H1 (cell line): ENCODE measurements around the gene FGFBP2. TPM values are rescaled to one million over a fixed set of nuclear protein-coding genes. Genes with fewer than 3 reads are reported as not detected.

Experiments used
- CTCF ChIA-PET: fragments of 300-600 bp; sonication (Branson Sonifier 250); formaldehyde crosslinking; loops from one replicate; lab custom pipeline; 2021; ENCODE audit not compliant: partially characterized antibody; lab: Charles Lee
- POLR2A ChIA-PET: fragments of 300-600 bp; sonication (Branson Sonifier 250); formaldehyde crosslinking; loops from one replicate; lab custom pipeline; 2021; ENCODE audit warnings: inconsistent platforms; ENCODE audit not compliant: partially characterized antibody; lab: Charles Lee
- DNase-seq, 2 experiments: peaks; one replicate each; pipeline versions ENCODE4 v3.0.0 to v3.0.0-alpha.2; 2010 to 2022; ENCODE audit warnings: low spot score in 2 of 2, low read depth in 1 of 2, mixed read lengths in 1 of 2
- FAIRE-seq: peaks from 2 replicates; lab custom pipeline; 2011; peaks lifted over from hg19 to GRCh38; lab: Jason Lieb, UNC
- H2AFZ ChIP-seq: 2 replicates; pipeline ENCODE4 v1.8.1; 2012; ENCODE audit warnings: low read length, inconsistent platforms
- H2AK5ac ChIP-seq: 2 replicates; pipeline ENCODE4 v1.6.1; 2013; ENCODE audit warnings: low read depth, low read length
- H2BK120ac ChIP-seq: replicated peaks from 2 replicates; pipeline ENCODE3; 2013; ENCODE audit warnings: low read depth, low read length, inconsistent platforms
- H2BK12ac ChIP-seq: 2 replicates; pipeline ENCODE4 v1.6.1; 2013; ENCODE audit warnings: low read depth, low read length
- H2BK15ac ChIP-seq: 2 replicates; pipeline ENCODE4 v1.6.1; 2013; ENCODE audit warnings: low read length
- H2BK20ac ChIP-seq: 2 replicates; pipeline ENCODE4 v1.6.1; 2013; ENCODE audit warnings: low read length
- H2BK5ac ChIP-seq: 2 replicates; pipeline ENCODE4 v1.6.1; 2013; ENCODE audit warnings: low read depth, low read length
- H3K14ac ChIP-seq: 2 replicates; pipeline ENCODE4 v1.6.1; 2013; ENCODE audit warnings: inconsistent platforms; ENCODE audit not compliant: insufficient read length
- H3K18ac ChIP-seq: 2 replicates; pipeline ENCODE4 v1.6.1; 2013; ENCODE audit warnings: low read length; ENCODE audit errors: extremely low read depth
- H3K23ac ChIP-seq: 2 replicates; pipeline ENCODE4 v1.6.1; 2013; ENCODE audit warnings: inconsistent platforms; ENCODE audit not compliant: insufficient read length
- H3K23me2 ChIP-seq: 2 replicates; pipeline ENCODE4 v1.6.1; 2013; ENCODE audit warnings: low read depth, low read length
- H3K27ac ChIP-seq: 2 replicates; pipeline ENCODE4 v1.6.1; 2011; ENCODE audit warnings: low read depth, low read length, inconsistent platforms
- H3K27me3 ChIP-seq, 4 experiments: replicated peaks in 1 of 4; 1 replicate in 1 of 4; 2 replicates in 3 of 4; pipeline versions ENCODE4 v1.6.1 to v1.8.1; 2011 to 2013; ENCODE audit warnings: low read length in 3 of 4, mild to moderate bottlenecking in 3 of 4, inconsistent platforms in 2 of 4, mixed read lengths in 2 of 4, moderate library complexity in 1 of 4; ENCODE audit not compliant: control insufficient read depth in 3 of 4, insufficient read depth in 3 of 4; ENCODE audit errors: extremely low read depth in 1 of 4
- H3K36me3 ChIP-seq, 4 experiments: 2 replicates each; pipeline versions ENCODE4 v1.6.1 to v1.8.1; 2011 to 2013; ENCODE audit warnings: mild to moderate bottlenecking in 4 of 4, low read length in 3 of 4, moderate library complexity in 2 of 4, control low read depth in 1 of 4, inconsistent platforms in 1 of 4; ENCODE audit not compliant: insufficient read depth in 4 of 4, control insufficient read depth in 2 of 4
- H3K4ac ChIP-seq: replicated peaks from 2 replicates; pipeline ENCODE3; 2013; ENCODE audit warnings: low read length, low read depth, mixed read lengths, inconsistent platforms; ENCODE audit not compliant: insufficient read length
- H3K4me1 ChIP-seq, 4 experiments: replicated peaks in 1 of 4; 1 replicate in 1 of 4; 2 replicates in 3 of 4; pipeline versions ENCODE4 v1.6.1 to v1.8.1; 2011 to 2013; ENCODE audit warnings: low read length in 3 of 4, inconsistent platforms in 2 of 4, mixed read lengths in 1 of 4; ENCODE audit not compliant: insufficient read depth in 4 of 4, control insufficient read depth in 3 of 4
- H3K4me2 ChIP-seq, 2 experiments: 2 replicates each; pipeline versions ENCODE4 v1.6.1 to v1.8.1; 2011 to 2013; ENCODE audit warnings: low read depth in 2 of 2, low read length in 2 of 2, control low read depth in 1 of 2, inconsistent platforms in 1 of 2, mild to moderate bottlenecking in 1 of 2; ENCODE audit not compliant: insufficient read depth in 1 of 2
- H3K4me3 ChIP-seq, 4 experiments: fragments of 200-600, 300-600 bp in 1 of 4; sonication (generic), shearing (Covaris generic), sonication (Bioruptor Twin) in 1 of 4; 2 replicates each; pipeline versions ENCODE4 v1.5.1 to v1.8.1; 2011 to 2016; ENCODE audit warnings: low read length in 4 of 4, low read depth in 3 of 4, control low read depth in 2 of 4, inconsistent platforms in 2 of 4, mild to moderate bottlenecking in 2 of 4, mixed read lengths in 1 of 4, moderate library complexity in 1 of 4; ENCODE audit not compliant: insufficient read depth in 2 of 4; ENCODE audit errors: extremely low read depth in 1 of 4
- H3K56ac ChIP-seq: replicated peaks from 2 replicates; pipeline ENCODE3; 2013; ENCODE audit warnings: low read depth, mild to moderate bottlenecking, mixed read lengths, low read length, inconsistent platforms; ENCODE audit not compliant: insufficient read length
- H3K79me1 ChIP-seq: 2 replicates; pipeline ENCODE4 v1.6.1; 2013; ENCODE audit warnings: low read depth, low read length, control low read depth
- H3K79me2 ChIP-seq, 2 experiments: 2 replicates each; pipeline versions ENCODE4 v1.6.1 to v1.8.1; 2012 to 2013; ENCODE audit warnings: low read length in 2 of 2, mild to moderate bottlenecking in 2 of 2, inconsistent platforms in 1 of 2; ENCODE audit not compliant: insufficient read depth in 2 of 2, control insufficient read depth in 1 of 2
- H3K9ac ChIP-seq, 4 experiments: replicated peaks in 1 of 4; 1 replicate in 1 of 4; 2 replicates in 3 of 4; pipeline versions ENCODE4 v1.6.1 to v1.8.1; 2011 to 2013; ENCODE audit warnings: low read depth in 3 of 4, low read length in 3 of 4, control low read depth in 2 of 4, mild to moderate bottlenecking in 2 of 4, moderate library complexity in 2 of 4, inconsistent platforms in 1 of 4; ENCODE audit errors: extremely low read depth in 1 of 4
- H3K9me3 ChIP-seq, 2 experiments: 2 replicates each; pipeline versions ENCODE4 v1.6.1 to v1.8.1; 2012 to 2013; ENCODE audit warnings: mild to moderate bottlenecking in 2 of 2, moderate library complexity in 2 of 2, control low read depth in 1 of 2, inconsistent platforms in 1 of 2, low read depth in 1 of 2, low read length in 1 of 2, mixed read lengths in 1 of 2; ENCODE audit not compliant: insufficient read depth in 2 of 2
- H4K20me1 ChIP-seq, 2 experiments: replicated peaks in 1 of 2; 2 replicates each; pipeline versions ENCODE3 to v1.8.1; 2011 to 2013; ENCODE audit warnings: inconsistent platforms in 2 of 2, low read length in 2 of 2, mild to moderate bottlenecking in 1 of 2; ENCODE audit not compliant: insufficient read depth in 2 of 2, control insufficient read depth in 1 of 2
- H4K5ac ChIP-seq: 2 replicates; pipeline ENCODE4 v1.6.1; 2013; ENCODE audit warnings: low read length, low read depth, mixed read lengths, inconsistent platforms; ENCODE audit not compliant: insufficient read length
- H4K8ac ChIP-seq: 2 replicates; pipeline ENCODE4 v1.8.0; 2013; ENCODE audit warnings: mild to moderate bottlenecking, moderate library complexity, low read length, inconsistent platforms; ENCODE audit not compliant: insufficient read depth; ENCODE audit errors: extremely low read depth
- H4K91ac ChIP-seq: replicated peaks from 2 replicates; pipeline ENCODE3; 2013; ENCODE audit warnings: low read length, mixed read lengths, inconsistent platforms; ENCODE audit not compliant: insufficient read length
- ATF3 ChIP-seq: IDR thresholded peaks from 2 replicates; pipeline ENCODE4 v1.6.1; 2011; ENCODE audit warnings: low read depth, mild to moderate bottlenecking, low read length; ENCODE audit not compliant: insufficient read depth
- BRCA1 ChIP-seq: IDR thresholded peaks from 2 replicates; pipeline ENCODE4 v1.6.1; 2012; ENCODE audit warnings: low read depth, low read length, improper control_type of control experiment
- CBX5 ChIP-seq: fragments of 300-800, 300-1000 bp; sonication (generic); IDR thresholded peaks from 2 replicates; pipeline ENCODE4 v1.7.1; 2016; ENCODE audit warnings: antibody characterized with exemption, low read length, low read depth
- EGR1 ChIP-seq: IDR thresholded peaks from 2 replicates; pipeline ENCODE4 v1.6.1; 2011; ENCODE audit warnings: low read depth, low read length, borderline replicate concordance
- HDAC6 ChIP-seq: IDR thresholded peaks from one replicate; pipeline ENCODE4 v1.7.1; 2012; ENCODE audit warnings: low read depth, mild to moderate bottlenecking, inconsistent platforms, low read length, moderate library complexity
- JUN ChIP-seq: IDR thresholded peaks from 2 replicates; pipeline ENCODE4 v1.6.1; 2011; ENCODE audit warnings: low read depth, mild to moderate bottlenecking, improper control_type of control experiment, low read length
- KDM1A ChIP-seq: fragments of 200-600, 300-600 bp; sonication (generic); IDR thresholded peaks from 2 replicates; pipeline ENCODE4 v1.7.1; 2016; ENCODE audit warnings: mild to moderate bottlenecking, low read length, borderline replicate concordance
- SP1 ChIP-seq: IDR thresholded peaks from 2 replicates; pipeline ENCODE4 v1.6.1; 2011; ENCODE audit warnings: low read depth, low read length
- SP2 ChIP-seq: IDR thresholded peaks from 2 replicates; pipeline ENCODE4 v1.6.1; 2012; ENCODE audit warnings: mild to moderate bottlenecking, low read length, inconsistent platforms
- SUZ12 ChIP-seq: fragments of 200-600 bp; sonication (generic); IDR thresholded peaks from 2 replicates; pipeline ENCODE4 v1.6.1; 2012; ENCODE audit warnings: mild to moderate bottlenecking, inconsistent platforms, low read length, moderate library complexity, mixed read lengths
- TAF1 ChIP-seq: IDR thresholded peaks from 2 replicates; pipeline ENCODE4 v1.6.1; 2011; ENCODE audit warnings: mild to moderate bottlenecking, low read depth, low read length
- USF2 ChIP-seq: IDR thresholded peaks from 2 replicates; pipeline ENCODE4 v1.6.1; 2011; ENCODE audit warnings: low read length, improper control_type of control experiment
- ZNF274 ChIP-seq: IDR thresholded peaks from 2 replicates; pipeline ENCODE4 v1.7.0; 2012; ENCODE audit warnings: low read length, borderline replicate concordance; ENCODE audit errors: extremely low read depth
- WGBS, 2 experiments: shearing (Covaris generic) in 1 of 2; methylation state at CpG; one replicate each; pipeline versions ENCODE4 v1.1.6 to v1.1.7; 2013 to 2015; ENCODE audit warnings: low lambda C conversion rate in 2 of 2, mixed read lengths in 2 of 2, inconsistent platforms in 1 of 2, low coverage in 1 of 2, missing lambda C conversion rate in 1 of 2; ENCODE audit not compliant: insufficient replicate concordance in 2 of 2, insufficient coverage in 1 of 2, insufficient read length in 1 of 2; ENCODE audit errors: extremely low coverage in 1 of 2, missing lambda C conversion rate in 1 of 2; 5-methylcytosine and 5-hydroxymethylcytosine counted together
- polyA plus RNA-seq, 7 experiments: library from polyadenylated mRNA; depleted of rRNA in 3 of 7; stranded (reverse) in 5 of 7; unstranded in 2 of 7; fragments of >200 nt in 5 of 7; fragments of 200-250 nt in 2 of 7; gene quantifications; 1 replicate in 5 of 7; 2 replicates in 1 of 7; 4 replicates in 1 of 7; pipeline versions ENCODE4 v1.2.1 to v1.2.3, GENCODE V29; 2011 to 2013; ENCODE audit warnings: missing spikeins in 2 of 7, mixed read lengths in 2 of 7
- total RNA-seq: library from RNA; stranded (reverse); fragmentation: NEBNext Ultra II Directional; extraction: Animal tissue kit (Norgen Biotek cat#: 25700); gene quantifications from 2 replicates; pipeline ENCODE4 v1.2.1, GENCODE V29; 2021

FGFBP2 gene
- total and polyA plus RNA-seq, 2 of the 8 experiments (the other 6 are each of a cell fraction or from before 2014, with no cell fraction given) = 0.15 TPM; not detected in 1

GRCh38 chr4:15992167-15992485, 29.2 kb upstream of the FGFBP2 start:
- Histone ChIP-seq H4K91ac (no peak overlapping the region), H2BK15ac (no peak overlapping the region), H3K9me3 (no peaks in the 10 kb centered on the region), H3K4me3 (no peak overlapping the region), H3K36me3 (peaks cover 9 to 65% (median 46%) of the 10 kb centered on the region in 4 experiments; a peak in 7 of 8 replicates), H4K20me1 (peaks cover 0 to 1% of the 10 kb centered on the region in 2 experiments), H3K4me1 (no peaks in the 10 kb centered on the region), H2BK120ac (no peak overlapping the region), H2BK12ac (no peak overlapping the region), H4K8ac (no peak overlapping the region), H3K23me2 (no peaks in the 10 kb centered on the region; the same call in 1 of the 2 replicates), H3K4me2 (no peak overlapping the region), H2BK20ac (no peak overlapping the region), H2BK5ac (no peak overlapping the region), H3K23ac (no peak overlapping the region), H3K79me1 (no peaks in the 10 kb centered on the region), H2AK5ac (no peak overlapping the region), H3K4ac (no peak overlapping the region), H3K79me2 (no peaks in the 10 kb centered on the region), H3K27me3 (no peaks in the 10 kb centered on the region), H2AFZ (no peak overlapping the region), H3K9ac (no peak overlapping the region), H4K5ac (no peak overlapping the region), H3K27ac (no peak overlapping the region), H3K14ac (no peak overlapping the region), H3K18ac (no peak overlapping the region), H3K56ac (no peak overlapping the region)
- FAIRE-seq = no peak
- POLR2A ChIA-PET = no interaction called here
- WGBS, 2 experiments = 93% methylated on average over 2 of the region's 2 CpGs; no CpG with 5 or more reads in 1 of the 2 experiments
- CTCF ChIA-PET = interaction anchor here (1.2 to 1.8 kb wide), 4 partner anchors 9 to 30 kb away, joined by 3 to 5 read pairs (median 4); no protein-coding TSS in a partner anchor
- DNase-seq = no peak
- no peak for TF ChIP-seq ATF3
- TF ChIP-seq BRCA1 = no peak
- no peak for TF ChIP-seq TAF1
- no peak for TF ChIP-seq EGR1
- no peak for TF ChIP-seq USF2
- TF ChIP-seq SP1 = no peak
- TF ChIP-seq SP2 = no peak
- no peak for TF ChIP-seq SUZ12
- no peak for TF ChIP-seq KDM1A
- no peak for TF ChIP-seq ZNF274
- no peak for TF ChIP-seq CBX5
- no peak for TF ChIP-seq JUN
- no peak for TF ChIP-seq HDAC6
